ENCODE measurements around the gene MYRFL.

MYRFL gene

GRCh38 chr12:70005864-70006618 is 181.0 kb downstream of the MYRFL start:
- Mint-ChIP-seq H3K27ac (no peak overlapping the region), H3K36me3 (peaks cover 6% of the 10 kb centered on the region), H3K4me1 (no peaks in the 10 kb centered on the region), H3K9me3 (peaks cover 10% of the 10 kb centered on the region), H3K4me3 (no peak overlapping the region), H3K27me3 (peaks cover 7% of the 10 kb centered on the region)
- ATAC-seq (ENCODE audit: low read depth) (no peak), DNase-seq (ENCODE audit: low spot score in 2 of 2) (no peak)

GRCh38 chr12:70006619-70006973 is 181.6 kb downstream of the MYRFL start:
- Mint-ChIP-seq H3K4me3 (no peak overlapping the region), H3K27me3 (peaks cover 10% of the 10 kb centered on the region), H3K4me1 (no peaks in the 10 kb centered on the region), H3K36me3 (peaks cover 6% of the 10 kb centered on the region), H3K9me3 (peaks cover 10% of the 10 kb centered on the region), H3K27ac (no peak overlapping the region)
- ATAC-seq (ENCODE audit: low read depth) (no peak), DNase-seq (ENCODE audit: low spot score in 2 of 2) (no peak)

- Mint-ChIP-seq H3K27ac (no peak overlapping the region), H3K4me3 (no peak overlapping the region), H3K27me3 (peaks cover 10% of the 10 kb centered on the region), H3K4me1 (no peaks in the 10 kb centered on the region), H3K36me3 (peaks cover 6% of the 10 kb centered on the region), H3K9me3 (peaks cover 10% of the 10 kb centered on the region)
- DNase-seq (ENCODE audit: low spot score in 2 of 2) = no peak
- ATAC-seq (ENCODE audit: low read depth) = no peak
Measured at GRCh38 chr12:70007687-70008086, 182.7 kb downstream of the MYRFL start.

Data from memory B cell (primary cell).